ENCODE results near the gene FADS1.

Gene FADS1

DNA sequence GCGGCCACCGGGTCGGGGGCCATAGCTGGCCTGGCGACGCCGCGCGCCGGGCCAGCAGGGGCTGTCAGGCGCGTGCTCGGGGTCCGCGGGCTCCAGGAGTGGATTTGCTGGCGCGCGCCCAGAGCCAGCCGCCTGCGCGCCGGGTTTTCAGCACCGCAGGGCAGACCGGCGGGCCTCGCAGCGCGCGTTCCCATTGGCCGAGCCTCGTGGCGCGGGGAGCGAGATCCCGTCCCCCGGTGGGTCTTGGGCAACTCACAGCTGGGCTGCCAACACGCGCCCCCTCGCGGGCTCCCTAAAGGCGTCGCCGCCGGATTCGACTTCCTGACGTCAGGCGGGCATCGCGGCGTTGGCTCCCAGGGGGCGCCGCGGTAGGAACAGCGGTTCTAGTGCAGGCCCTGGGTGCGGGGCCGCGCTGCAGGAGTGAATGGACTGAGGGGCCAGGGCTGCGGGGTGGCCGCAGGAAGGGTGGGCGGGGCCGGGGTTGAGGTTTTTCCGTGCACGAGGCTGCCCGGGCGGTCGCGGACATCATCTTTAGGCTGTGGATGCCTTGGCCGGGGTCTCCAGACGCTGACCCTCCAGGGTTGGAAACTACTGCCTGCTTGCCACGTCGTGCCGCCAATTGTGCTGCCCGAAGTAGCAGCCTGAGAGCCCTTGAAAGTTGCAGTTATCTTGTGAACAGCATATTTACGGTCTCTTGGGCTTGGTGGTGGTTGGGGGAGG lies at the start of gene FADS1:
TSS of gene FADS1 (minus strand) at position 268 of the 720 bp plus-strand sequence. CDS start at position 194, 74 bp downstream.
- Histone ChIP-seq H3K79me2 (ENCODE audit: insufficient read depth, low read length) (no peaks in the 10 kb centered on the region), H3K9ac (ENCODE audit: low read length) (peak within 1 kb of the TSS; percentile 78), H4K20me1 (ENCODE audit: insufficient read depth, low read length) (no peaks in the 10 kb centered on the region), H3K4me1 (ENCODE audit: insufficient read depth, low read length, severe bottlenecking) (peaks cover 19% of the 10 kb centered on the region), H3K9me2 (ENCODE audit: low read depth, low read length) (no peaks in the 10 kb centered on the region), H3K4me3 (ENCODE audit: low read depth, low read length, poor library complexity, severe bottlenecking) (peak within 1 kb of the TSS; percentile 70), H3F3A (ENCODE audit: insufficient read depth, low read length) (no peaks in the 10 kb centered on the region), H2AFZ (ENCODE audit: low read length) (no peak within 1 kb of the TSS), H3K27ac (ENCODE audit: low read depth, low read length, poor library complexity, severe bottlenecking) (peak within 1 kb of the TSS; percentile 73), H3K27me3 (ENCODE audit: insufficient read depth, low read length) (no peaks in the 10 kb centered on the region), H3K4me2 (ENCODE audit: low read length) (peak within 1 kb of the TSS; percentile 91), H3K36me3 (ENCODE audit: insufficient read depth, low read length) (peaks cover 12% of the 10 kb centered on the region), H3K9me3 (ENCODE audit: low read length) (no peaks in the 10 kb centered on the region)
- no peak for TF ChIP-seq EZH2 (IDR thresholded peaks at IDR 0.05; ENCODE audit: borderline replicate concordance, low read length)
- TF ChIP-seq, protein P1, sequence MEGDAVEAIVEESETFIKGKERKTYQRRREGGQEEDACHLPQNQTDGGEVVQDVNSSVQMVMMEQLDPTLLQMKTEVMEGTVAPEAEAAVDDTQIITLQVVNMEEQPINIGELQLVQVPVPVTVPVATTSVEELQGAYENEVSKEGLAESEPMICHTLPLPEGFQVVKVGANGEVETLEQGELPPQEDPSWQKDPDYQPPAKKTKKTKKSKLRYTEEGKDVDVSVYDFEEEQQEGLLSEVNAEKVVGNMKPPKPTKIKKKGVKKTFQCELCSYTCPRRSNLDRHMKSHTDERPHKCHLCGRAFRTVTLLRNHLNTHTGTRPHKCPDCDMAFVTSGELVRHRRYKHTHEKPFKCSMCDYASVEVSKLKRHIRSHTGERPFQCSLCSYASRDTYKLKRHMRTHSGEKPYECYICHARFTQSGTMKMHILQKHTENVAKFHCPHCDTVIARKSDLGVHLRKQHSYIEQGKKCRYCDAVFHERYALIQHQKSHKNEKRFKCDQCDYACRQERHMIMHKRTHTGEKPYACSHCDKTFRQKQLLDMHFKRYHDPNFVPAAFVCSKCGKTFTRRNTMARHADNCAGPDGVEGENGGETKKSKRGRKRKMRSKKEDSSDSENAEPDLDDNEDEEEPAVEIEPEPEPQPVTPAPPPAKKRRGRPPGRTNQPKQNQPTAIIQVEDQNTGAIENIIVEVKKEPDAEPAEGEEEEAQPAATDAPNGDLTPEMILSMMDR (IDR thresholded peaks at IDR 0.05; ENCODE audit: low read length): peak; percentile 50

DNA sequence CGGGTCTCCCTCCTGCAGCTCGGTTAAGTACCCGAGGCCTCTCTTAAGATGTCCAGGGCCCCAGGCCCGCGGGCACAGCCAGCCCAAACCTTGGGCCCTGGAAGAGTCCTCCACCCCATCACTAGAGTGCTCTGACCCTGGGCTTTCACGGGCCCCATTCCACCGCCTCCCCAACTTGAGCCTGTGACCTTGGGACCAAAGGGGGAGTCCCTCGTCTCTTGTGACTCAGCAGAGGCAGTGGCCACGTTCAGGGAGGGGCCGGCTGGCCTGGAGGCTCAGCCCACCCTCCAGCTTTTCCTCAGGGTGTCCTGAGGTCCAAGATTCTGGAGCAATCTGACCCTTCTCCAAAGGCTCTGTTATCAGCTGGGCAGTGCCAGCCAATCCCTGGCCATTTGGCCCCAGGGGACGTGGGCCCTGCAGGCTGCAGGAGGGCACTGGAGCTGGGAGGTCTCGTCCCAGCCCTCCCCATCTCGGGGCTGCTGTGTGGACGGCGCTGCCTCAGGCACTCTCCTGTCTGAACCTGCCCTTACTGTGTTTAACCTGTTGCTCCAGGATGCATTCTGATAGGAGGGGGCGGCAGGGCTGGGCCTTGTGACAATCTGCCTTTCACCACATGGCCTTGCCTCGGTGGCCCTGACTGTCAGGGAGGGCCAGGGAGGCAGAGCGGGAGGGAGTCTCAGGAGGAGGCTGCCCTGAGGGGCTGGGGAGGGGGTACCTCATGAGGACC lies 49.6 kb upstream of the FADS1 start:
- Histone ChIP-seq H3K4me2 (ENCODE audit: low read length) (no peak overlapping the region), H2AFZ (ENCODE audit: low read length) (no peak overlapping the region), H3K9me2 (ENCODE audit: low read depth, low read length) (no peaks in the 10 kb centered on the region), H3K9me3 (ENCODE audit: low read length) (no peaks in the 10 kb centered on the region), H3K27ac (ENCODE audit: low read depth, low read length, poor library complexity, severe bottlenecking) (no peak overlapping the region), H3K9ac (ENCODE audit: low read length) (no peak overlapping the region), H3K4me3 (ENCODE audit: low read depth, low read length, poor library complexity, severe bottlenecking) (no peak overlapping the region), H3K36me3 (ENCODE audit: insufficient read depth, low read length) (peaks cover 33% of the 10 kb centered on the region), H3F3A (ENCODE audit: insufficient read depth, low read length) (no peaks in the 10 kb centered on the region), H3K79me2 (ENCODE audit: insufficient read depth, low read length) (no peaks in the 10 kb centered on the region), H3K27me3 (ENCODE audit: insufficient read depth, low read length) (no peaks in the 10 kb centered on the region; the same call in 1 of the 2 replicates), H3K4me1 (ENCODE audit: insufficient read depth, low read length, severe bottlenecking) (peaks cover 3% of the 10 kb centered on the region), H4K20me1 (ENCODE audit: insufficient read depth, low read length) (no peaks in the 10 kb centered on the region)
- no peak for TF ChIP-seq EZH2 (IDR thresholded peaks at IDR 0.05; ENCODE audit: borderline replicate concordance, low read length)
- TF ChIP-seq, protein P1 (IDR thresholded peaks at IDR 0.05; ENCODE audit: low read length): no peak

DNA sequence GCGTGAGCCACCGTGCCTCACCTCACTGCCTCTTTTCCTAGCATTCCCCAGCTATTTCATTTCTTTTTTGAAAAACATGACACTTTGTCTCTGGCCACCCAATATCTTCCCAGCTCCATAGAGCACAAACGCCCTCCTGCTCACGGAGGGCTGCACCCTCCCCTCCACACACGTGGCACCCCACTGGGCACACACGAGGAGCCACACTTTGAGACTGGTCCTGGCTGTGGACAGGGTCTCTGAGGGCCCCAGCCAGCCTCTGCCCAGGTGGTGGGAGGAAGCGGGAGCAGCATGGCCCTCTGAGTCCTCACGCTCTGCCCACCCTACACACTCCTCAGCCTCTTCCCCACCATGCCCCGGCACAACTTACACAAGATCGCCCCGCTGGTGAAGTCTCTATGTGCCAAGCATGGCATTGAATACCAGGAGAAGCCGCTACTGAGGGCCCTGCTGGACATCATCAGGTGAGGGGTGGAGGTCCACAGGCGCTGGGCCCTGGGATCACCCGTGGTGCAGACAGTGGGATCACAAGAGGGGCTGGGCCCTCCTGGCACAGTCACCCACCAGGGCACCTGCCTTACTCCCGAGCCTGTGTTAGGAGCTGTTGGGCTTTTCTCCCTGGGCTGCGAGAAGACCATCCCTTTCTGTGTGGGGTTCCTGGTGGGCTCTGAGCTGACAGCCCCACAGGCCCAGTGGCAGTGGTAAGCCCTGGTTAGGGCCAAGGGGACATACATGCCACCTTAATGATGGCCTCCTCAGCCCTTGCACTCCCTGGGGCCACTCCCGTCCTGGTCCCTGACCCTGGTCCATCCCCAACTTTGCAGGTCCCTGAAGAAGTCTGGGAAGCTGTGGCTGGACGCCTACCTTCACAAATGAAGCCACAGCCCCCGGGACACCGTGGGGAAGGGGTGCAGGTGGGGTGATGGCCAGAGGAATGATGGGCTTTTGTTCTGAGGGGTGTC lies 48.3 kb upstream of the FADS1 start:
- Histone ChIP-seq H3K9me2 (ENCODE audit: low read depth, low read length) (no peaks in the 10 kb centered on the region), H3K27ac (ENCODE audit: low read depth, low read length, poor library complexity, severe bottlenecking) (no peak overlapping the region), H3F3A (ENCODE audit: insufficient read depth, low read length) (no peaks in the 10 kb centered on the region), H2AFZ (ENCODE audit: low read length) (no peak overlapping the region), H3K4me2 (ENCODE audit: low read length) (no peak overlapping the region), H3K79me2 (ENCODE audit: insufficient read depth, low read length) (no peaks in the 10 kb centered on the region), H3K9ac (ENCODE audit: low read length) (no peak overlapping the region), H4K20me1 (ENCODE audit: insufficient read depth, low read length) (no peaks in the 10 kb centered on the region), H3K4me1 (ENCODE audit: insufficient read depth, low read length, severe bottlenecking) (no peaks in the 10 kb centered on the region), H3K36me3 (ENCODE audit: insufficient read depth, low read length) (peaks cover 43% of the 10 kb centered on the region), H3K9me3 (ENCODE audit: low read length) (no peaks in the 10 kb centered on the region), H3K27me3 (ENCODE audit: insufficient read depth, low read length) (no peaks in the 10 kb centered on the region; the same call in 1 of the 2 replicates), H3K4me3 (ENCODE audit: low read depth, low read length, poor library complexity, severe bottlenecking) (no peak overlapping the region)
- TF ChIP-seq, protein P1 (IDR thresholded peaks at IDR 0.05; ENCODE audit: low read length): no peak
- TF ChIP-seq EZH2 (IDR thresholded peaks at IDR 0.05; ENCODE audit: borderline replicate concordance, low read length): no peak
